Ishikawa (cell line): ENCODE results near the gene LDLR.

Source experiments
- CEBPB ChIP-seq: IDR thresholded peaks from 2 replicates; pipeline ENCODE4 v1.6.1; 2012
- CREB1 ChIP-seq: IDR thresholded peaks from 2 replicates; pipeline ENCODE4 v1.6.1; 2012; ENCODE audit warnings: low read depth
- EP300 ChIP-seq: IDR thresholded peaks from 2 replicates; pipeline ENCODE4 v1.6.1; 2012; ENCODE audit warnings: borderline replicate concordance
- FOXM1 ChIP-seq: IDR thresholded peaks from 2 replicates; pipeline ENCODE4 v1.6.1; 2012; ENCODE audit warnings: low read depth, borderline replicate concordance
- MAX ChIP-seq: IDR thresholded peaks from 2 replicates; pipeline ENCODE4 v1.6.1; 2012
- NFIC ChIP-seq: IDR thresholded peaks from 2 replicates; pipeline ENCODE4 v1.6.1; 2012
- RAD21 ChIP-seq: IDR thresholded peaks from 2 replicates; pipeline ENCODE4 v1.6.1; 2012; ENCODE audit warnings: low read depth
- TAF1 ChIP-seq: IDR thresholded peaks from 2 replicates; pipeline ENCODE4 v1.6.1; 2012; ENCODE audit warnings: low read depth, mild to moderate bottlenecking
- TCF12 ChIP-seq: IDR thresholded peaks from 2 replicates; pipeline ENCODE4 v1.6.1; 2012; ENCODE audit warnings: low read depth
- TEAD4 ChIP-seq: IDR thresholded peaks from 2 replicates; pipeline ENCODE4 v1.6.1; 2012
- YY1 ChIP-seq: IDR thresholded peaks from 2 replicates; pipeline ENCODE4 v1.6.1; 2012; ENCODE audit warnings: low read depth
- ZBTB7A ChIP-seq: IDR thresholded peaks from 2 replicates; pipeline ENCODE4 v1.6.1; 2012; ENCODE audit warnings: low read depth
- TF ChIP-seq, protein P1 (sequence below): IDR thresholded peaks from 2 replicates; pipeline ENCODE4 v1.6.1; 2012; ENCODE audit warnings: low read depth, mild to moderate bottlenecking
- TF ChIP-seq, protein P2 (sequence below): IDR thresholded peaks from 2 replicates; pipeline ENCODE4 v1.6.1; 2012

DNA sequence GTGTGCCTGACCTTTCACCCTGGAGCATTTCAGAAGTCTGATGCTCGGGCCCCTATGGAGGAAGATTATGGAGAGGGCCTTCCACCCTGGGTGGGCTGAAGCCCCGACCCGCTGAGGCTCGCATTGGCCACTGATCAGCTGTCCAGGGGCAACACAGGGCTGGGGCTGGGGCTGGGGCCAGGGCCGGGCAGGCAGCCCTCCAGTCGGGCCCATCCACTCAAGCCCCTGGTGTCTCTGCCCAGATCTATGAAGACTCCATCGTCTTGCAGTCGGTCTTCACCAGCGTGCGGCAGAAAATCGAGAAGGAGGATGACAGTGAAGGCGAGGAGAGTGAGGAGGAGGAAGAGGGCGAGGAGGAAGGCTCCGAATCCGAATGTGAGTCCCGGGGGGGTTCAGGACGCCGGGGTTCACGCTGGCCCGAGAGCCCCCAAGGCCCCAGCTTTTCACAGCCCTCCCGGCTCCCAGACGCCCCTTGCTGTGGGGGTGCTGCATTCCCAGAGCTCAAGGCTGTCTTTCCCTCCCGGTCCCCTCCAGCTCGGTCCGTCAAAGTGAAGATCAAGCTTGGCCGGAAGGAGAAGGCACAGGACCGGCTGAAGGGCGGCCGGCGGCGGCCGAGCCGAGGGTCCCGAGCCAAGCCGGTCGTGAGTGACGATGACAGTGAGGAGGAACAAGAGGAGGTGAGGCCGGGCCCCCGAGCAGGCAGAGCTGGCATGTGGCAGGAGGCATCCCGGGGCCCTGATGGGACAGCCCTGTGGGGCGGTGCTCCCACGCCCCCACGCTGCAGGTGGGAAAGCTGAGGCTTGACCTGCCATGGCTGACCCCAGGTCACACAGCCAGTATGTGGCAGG is 29.5 kb upstream of the LDLR start:
- no peak for TF ChIP-seq CREB1
- TF ChIP-seq TCF12: no peak
- TF ChIP-seq RAD21: no peak
- TF ChIP-seq, protein P1, sequence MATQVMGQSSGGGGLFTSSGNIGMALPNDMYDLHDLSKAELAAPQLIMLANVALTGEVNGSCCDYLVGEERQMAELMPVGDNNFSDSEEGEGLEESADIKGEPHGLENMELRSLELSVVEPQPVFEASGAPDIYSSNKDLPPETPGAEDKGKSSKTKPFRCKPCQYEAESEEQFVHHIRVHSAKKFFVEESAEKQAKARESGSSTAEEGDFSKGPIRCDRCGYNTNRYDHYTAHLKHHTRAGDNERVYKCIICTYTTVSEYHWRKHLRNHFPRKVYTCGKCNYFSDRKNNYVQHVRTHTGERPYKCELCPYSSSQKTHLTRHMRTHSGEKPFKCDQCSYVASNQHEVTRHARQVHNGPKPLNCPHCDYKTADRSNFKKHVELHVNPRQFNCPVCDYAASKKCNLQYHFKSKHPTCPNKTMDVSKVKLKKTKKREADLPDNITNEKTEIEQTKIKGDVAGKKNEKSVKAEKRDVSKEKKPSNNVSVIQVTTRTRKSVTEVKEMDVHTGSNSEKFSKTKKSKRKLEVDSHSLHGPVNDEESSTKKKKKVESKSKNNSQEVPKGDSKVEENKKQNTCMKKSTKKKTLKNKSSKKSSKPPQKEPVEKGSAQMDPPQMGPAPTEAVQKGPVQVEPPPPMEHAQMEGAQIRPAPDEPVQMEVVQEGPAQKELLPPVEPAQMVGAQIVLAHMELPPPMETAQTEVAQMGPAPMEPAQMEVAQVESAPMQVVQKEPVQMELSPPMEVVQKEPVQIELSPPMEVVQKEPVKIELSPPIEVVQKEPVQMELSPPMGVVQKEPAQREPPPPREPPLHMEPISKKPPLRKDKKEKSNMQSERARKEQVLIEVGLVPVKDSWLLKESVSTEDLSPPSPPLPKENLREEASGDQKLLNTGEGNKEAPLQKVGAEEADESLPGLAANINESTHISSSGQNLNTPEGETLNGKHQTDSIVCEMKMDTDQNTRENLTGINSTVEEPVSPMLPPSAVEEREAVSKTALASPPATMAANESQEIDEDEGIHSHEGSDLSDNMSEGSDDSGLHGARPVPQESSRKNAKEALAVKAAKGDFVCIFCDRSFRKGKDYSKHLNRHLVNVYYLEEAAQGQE: no peak
- no peak for TF ChIP-seq TAF1
- no peak for TF ChIP-seq MAX
- TF ChIP-seq YY1: no peak
- no peak for TF ChIP-seq EP300
- no peak for TF ChIP-seq NFIC
- no peak for TF ChIP-seq ZBTB7A
- no peak for TF ChIP-seq FOXM1
- no peak for TF ChIP-seq CEBPB
- TF ChIP-seq, protein P2, sequence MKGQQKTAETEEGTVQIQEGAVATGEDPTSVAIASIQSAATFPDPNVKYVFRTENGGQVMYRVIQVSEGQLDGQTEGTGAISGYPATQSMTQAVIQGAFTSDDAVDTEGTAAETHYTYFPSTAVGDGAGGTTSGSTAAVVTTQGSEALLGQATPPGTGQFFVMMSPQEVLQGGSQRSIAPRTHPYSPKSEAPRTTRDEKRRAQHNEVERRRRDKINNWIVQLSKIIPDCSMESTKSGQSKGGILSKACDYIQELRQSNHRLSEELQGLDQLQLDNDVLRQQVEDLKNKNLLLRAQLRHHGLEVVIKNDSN: no peak
- TF ChIP-seq TEAD4: no peak
